PC-3 (cell line): ENCODE measurements around the gene HIPK1. TPM values are rescaled to one million over a fixed set of nuclear protein-coding genes. Genes with fewer than 3 reads are reported as not detected.
"Not testable (repeated sequence)": the region's sequence is repeated elsewhere in the genome, so short reads cannot be mapped to it uniquely, and the experiment has no call there.

Experiments
- ATAC-seq: fragments of 200-7000 bp; cut with Tn5 transposase; 2 replicates; pipeline ENCODE4 v1.9.1; 2020; ENCODE audit warnings: mild to moderate bottlenecking, moderate library complexity
- BruUV-seq: library from RNA; stranded (reverse); fragments of 400-500 nt; replicated peaks from 2 replicates; lab custom pipeline; 2021; lab: Mats Ljungman, UMichigan
- CTCF ChIA-PET: fragments of 300-600 bp; sonication (Branson Sonifier 250); formaldehyde crosslinking; loops from one replicate; lab custom pipeline; 2022; ENCODE audit warnings: antibody characterized with exemption; lab: Charles Lee
- POLR2A ChIA-PET: fragments of 300-600 bp; sonication (Branson Sonifier 250); formaldehyde crosslinking; loops from one replicate; lab custom pipeline; 2022; ENCODE audit warnings: antibody characterized with exemption; ENCODE audit not compliant: unreplicated experiment; lab: Charles Lee
- DNase-seq: peaks from one replicate; pipeline ENCODE4 v3.0.0-alpha.2; 2015
- H2AFZ ChIP-seq: fragments of 300-600 bp; sonication (generic); 2 replicates; pipeline ENCODE4 v1.6.0; 2016; ENCODE audit warnings: antibody characterized with exemption, low read length
- H3F3A ChIP-seq: fragments of 300-600 bp; sonication (generic); one replicate; pipeline ENCODE4 v1.6.0; 2017; ENCODE audit warnings: antibody characterized with exemption, low read length, control low read depth, mild to moderate bottlenecking; ENCODE audit not compliant: unreplicated experiment
- H3K27ac ChIP-seq: fragments of 300-600 bp; sonication (generic); 2 replicates; pipeline ENCODE4 v1.5.1; 2016; ENCODE audit warnings: mild to moderate bottlenecking, low read length
- H3K27me3 ChIP-seq: fragments of 300-600 bp; sonication (generic); 2 replicates; pipeline ENCODE4 v1.6.1; 2016; ENCODE audit warnings: low read length, mixed read lengths
- H3K36me3 ChIP-seq: fragments of 300-600 bp; sonication (generic); 2 replicates; pipeline ENCODE4 v1.6.1; 2016; ENCODE audit warnings: low read depth, mixed run types, low read length, mixed read lengths
- H3K4me1 ChIP-seq: fragments of 300-600 bp; sonication (generic); 2 replicates; pipeline ENCODE4 v1.5.1; 2016; ENCODE audit warnings: low read length; ENCODE audit not compliant: insufficient read depth
- H3K4me2 ChIP-seq: fragments of 300-600 bp; sonication (generic); 2 replicates; pipeline ENCODE4 v1.6.0; 2016; ENCODE audit warnings: low read length
- H3K4me3 ChIP-seq: fragments of 300-600 bp; sonication (generic); 2 replicates; pipeline ENCODE4 v1.5.1; 2016; ENCODE audit warnings: mild to moderate bottlenecking, low read length, mixed read lengths
- H3K79me2 ChIP-seq: fragments of 300-600 bp; sonication (generic); 2 replicates; pipeline ENCODE4 v1.6.1; 2017; ENCODE audit warnings: low read length, mixed read lengths
- H3K9ac ChIP-seq: fragments of 300-600 bp; sonication (generic); 2 replicates; pipeline ENCODE4 v1.6.0; 2016; ENCODE audit warnings: mild to moderate bottlenecking, low read length
- H3K9me2 ChIP-seq: fragments of 300-600 bp; sonication (generic); replicated peaks from 2 replicates; pipeline ENCODE4 v1.6.1; 2016; ENCODE audit warnings: mixed run types, low read length, mixed read lengths
- H3K9me3 ChIP-seq: fragments of 300-600 bp; sonication (generic); 2 replicates; pipeline ENCODE4 v1.6.1; 2016; ENCODE audit warnings: low read length, mixed read lengths
- H4K20me1 ChIP-seq: fragments of 300-600 bp; sonication (generic); 2 replicates; pipeline ENCODE4 v1.6.1; 2016; ENCODE audit warnings: low read length, mixed read lengths
- EZH2 ChIP-seq: fragments of 300-600 bp; sonication (generic); IDR thresholded peaks from one replicate; pipeline ENCODE4 v1.6.1; 2017; ENCODE audit warnings: antibody characterized with exemption, mild to moderate bottlenecking, low read length; ENCODE audit not compliant: unreplicated experiment
- EZH2phosphoT487 ChIP-seq: fragments of 300-600 bp; sonication (generic); IDR thresholded peaks from 2 replicates; pipeline ENCODE4 v1.6.1; 2018; ENCODE audit warnings: mild to moderate bottlenecking, antibody characterized with exemption, low read length, borderline replicate concordance
- intact Hi-C: fragments of 100-400 bp; cut with micrococcal nuclease; formaldehyde crosslinking; loops from 2 replicates; pipeline ENCODE4 v1.9.0; 2023
- total RNA-seq: library from RNA; depleted of rRNA; stranded (reverse); fragments of >200 nt; gene quantifications from 2 replicates; pipeline ENCODE4 v1.2.3, GENCODE V29; 2014
- TF ChIP-seq, protein P1 (sequence below): fragments of 300-600 bp; sonication (generic); conservative IDR thresholded peaks from 2 replicates; pipeline ENCODE4 v1.5.1; 2017; ENCODE audit warnings: antibody characterized with exemption, low read depth, mild to moderate bottlenecking, low read length

HIPK1 gene
- total RNA-seq, 1 experiment from 2014 or later: 19.9 TPM

DNA sequence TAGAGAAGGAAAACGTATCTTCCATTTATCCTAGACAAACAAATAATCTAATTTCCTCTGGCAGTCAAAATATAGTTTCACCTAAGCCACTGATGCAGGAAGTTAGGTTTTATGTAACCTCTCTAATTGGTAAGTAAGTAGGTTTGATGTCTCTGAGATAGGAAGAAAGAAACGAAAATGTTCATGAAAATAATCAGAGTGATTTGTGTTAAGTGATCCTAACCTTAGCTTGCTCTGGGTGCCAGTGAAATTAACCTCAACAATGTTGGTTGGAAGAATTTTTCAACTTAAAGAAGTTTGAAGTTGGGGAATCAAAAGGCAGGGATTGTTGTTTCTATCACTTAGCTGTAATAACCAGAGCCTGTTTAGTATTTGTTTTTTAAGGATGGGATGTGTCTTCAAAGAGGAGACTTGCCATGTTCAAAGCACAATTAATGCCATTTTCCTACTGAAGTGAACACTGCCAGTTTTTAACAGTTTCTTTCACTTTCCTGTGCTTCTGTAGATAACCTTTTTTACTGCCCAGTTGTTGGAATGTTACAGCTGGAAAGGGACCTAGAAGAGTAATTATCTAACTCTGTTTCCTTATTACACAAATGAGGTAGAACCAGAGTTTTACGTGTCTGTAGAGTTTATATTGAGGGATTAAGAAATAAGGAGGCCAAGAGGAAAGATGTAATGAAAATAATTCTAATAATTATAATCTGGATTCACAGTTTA lies 18.4 kb downstream of the HIPK1 start:
- Histone ChIP-seq H3K4me2 (no peak overlapping the region), H3K79me2 (peaks cover 60% of the 10 kb centered on the region), H3K27me3 (no peaks in the 10 kb centered on the region), H3K9me3 (no peaks in the 10 kb centered on the region), H3K9me2 (no peaks in the 10 kb centered on the region), H3K27ac (no peak overlapping the region), H3K4me3 (no peak overlapping the region), H3K4me1 (no peaks in the 10 kb centered on the region), H2AFZ (no peak overlapping the region), H4K20me1 (no peaks in the 10 kb centered on the region), H3F3A (no peaks in the 10 kb centered on the region), H3K9ac (no peak overlapping the region), H3K36me3 (peaks cover 11% of the 10 kb centered on the region; the same call in 1 of the 2 replicates)
- intact Hi-C loops: no loop called here
- ChIA-PET POLR2A (no interaction called here), CTCF (no interaction called here)
- no peak for DNase-seq
- no peak for ATAC-seq
- BruUV-seq: no TSS peak
- TF ChIP-seq EZH2 (no peak), EZH2phosphoT487 (no peak)
- TF ChIP-seq, protein P1, sequence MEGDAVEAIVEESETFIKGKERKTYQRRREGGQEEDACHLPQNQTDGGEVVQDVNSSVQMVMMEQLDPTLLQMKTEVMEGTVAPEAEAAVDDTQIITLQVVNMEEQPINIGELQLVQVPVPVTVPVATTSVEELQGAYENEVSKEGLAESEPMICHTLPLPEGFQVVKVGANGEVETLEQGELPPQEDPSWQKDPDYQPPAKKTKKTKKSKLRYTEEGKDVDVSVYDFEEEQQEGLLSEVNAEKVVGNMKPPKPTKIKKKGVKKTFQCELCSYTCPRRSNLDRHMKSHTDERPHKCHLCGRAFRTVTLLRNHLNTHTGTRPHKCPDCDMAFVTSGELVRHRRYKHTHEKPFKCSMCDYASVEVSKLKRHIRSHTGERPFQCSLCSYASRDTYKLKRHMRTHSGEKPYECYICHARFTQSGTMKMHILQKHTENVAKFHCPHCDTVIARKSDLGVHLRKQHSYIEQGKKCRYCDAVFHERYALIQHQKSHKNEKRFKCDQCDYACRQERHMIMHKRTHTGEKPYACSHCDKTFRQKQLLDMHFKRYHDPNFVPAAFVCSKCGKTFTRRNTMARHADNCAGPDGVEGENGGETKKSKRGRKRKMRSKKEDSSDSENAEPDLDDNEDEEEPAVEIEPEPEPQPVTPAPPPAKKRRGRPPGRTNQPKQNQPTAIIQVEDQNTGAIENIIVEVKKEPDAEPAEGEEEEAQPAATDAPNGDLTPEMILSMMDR: no peak

DNA sequence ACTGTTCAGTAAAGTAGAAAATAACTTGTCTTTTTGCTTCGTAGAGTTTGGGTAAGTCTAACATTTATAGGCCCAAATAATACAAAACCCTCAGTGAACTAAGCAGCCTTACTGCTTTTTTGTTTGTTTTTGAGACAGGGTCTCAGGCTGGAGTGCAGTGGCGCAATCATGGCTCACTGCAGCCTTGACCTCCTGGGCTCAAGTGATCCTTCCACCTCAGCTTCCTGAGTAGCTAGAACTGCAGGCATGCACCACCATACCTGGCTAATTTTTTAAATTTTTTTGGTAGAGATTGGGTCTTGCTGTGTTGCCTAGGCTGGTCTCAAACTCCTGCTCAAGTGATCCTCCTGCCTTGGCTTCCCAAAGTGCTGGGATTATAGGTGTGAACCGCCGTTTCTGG lies 19.0 kb downstream of the HIPK1 start:
- H3K27ac ChIP-seq, H3K4me3 ChIP-seq, DNase-seq, H3K9me2 ChIP-seq, H4K20me1 ChIP-seq, H3K27me3 ChIP-seq, H3F3A ChIP-seq, ATAC-seq, H2AFZ ChIP-seq, H3K9ac ChIP-seq, CTCF ChIA-PET, H3K4me2 ChIP-seq, H3K4me1 ChIP-seq, H3K36me3 ChIP-seq, H3K9me3 ChIP-seq, BruUV-seq, intact Hi-C loops: not testable (repeated sequence)
- POLR2A ChIA-PET: interaction anchor here (0.6 kb wide), 1 partner anchor 14 kb away, joined by 4 read pairs; no protein-coding TSS in a partner anchor
- H3K79me2 ChIP-seq: peaks cover 57% of the 10 kb centered on the region

- no peaks in the 10 kb centered on the region for H3K9me2 ChIP-seq
- no peaks in the 10 kb centered on the region for H3K9me3 ChIP-seq
- H4K20me1 ChIP-seq: no peaks in the 10 kb centered on the region
- H2AFZ ChIP-seq: no peak overlapping the region
- no peak overlapping the region for H3K4me3 ChIP-seq
- CTCF ChIA-PET: no interaction called here
- no peaks in the 10 kb centered on the region for H3K4me1 ChIP-seq
- H3F3A ChIP-seq: no peaks in the 10 kb centered on the region
- no peak overlapping the region for H3K4me2 ChIP-seq
- intact Hi-C loops: no loop called here
- H3K9ac ChIP-seq: no peak overlapping the region
- H3K79me2 ChIP-seq: peaks cover 50% of the 10 kb centered on the region
- no peaks in the 10 kb centered on the region for H3K27me3 ChIP-seq
- TF ChIP-seq EZH2 (no peak), EZH2phosphoT487 (no peak)
- TF ChIP-seq, protein P1: peak; percentile 61
- 0 out of 2 replicates have a peak, but pooled peaks cover 4% of the 10 kb centered on the region for H3K36me3 ChIP-seq
- peak; percentile 27 for DNase-seq
- H3K27ac ChIP-seq: no peak overlapping the region
- ATAC-seq: no peak
- BruUV-seq: no TSS peak
- POLR2A ChIA-PET: interaction anchor here (0.5 kb wide), 1 partner anchor 9 kb away, joined by 19 read pairs; no protein-coding TSS in a partner anchor
Measured at GRCh38 chr1:113949007-113949406, 19.9 kb downstream of the HIPK1 start.
